H1 (cell line): ENCODE data around the gene GPC1. TPM values are rescaled to one million over a fixed set of nuclear protein-coding genes. Genes with fewer than 3 reads are reported as not detected.

ENCODE experiments used
- CTCF ChIA-PET: fragments of 300-600 bp; sonication (Branson Sonifier 250); formaldehyde crosslinking; loops from one replicate; lab custom pipeline; 2021; ENCODE audit not compliant: partially characterized antibody; lab: Charles Lee
- POLR2A ChIA-PET: fragments of 300-600 bp; sonication (Branson Sonifier 250); formaldehyde crosslinking; loops from one replicate; lab custom pipeline; 2021; ENCODE audit warnings: inconsistent platforms; ENCODE audit not compliant: partially characterized antibody; lab: Charles Lee
- DNase-seq, 2 experiments: peaks; one replicate each; pipeline versions ENCODE4 v3.0.0 to v3.0.0-alpha.2; 2010 to 2022; ENCODE audit warnings: low spot score in 2 of 2, low read depth in 1 of 2, mixed read lengths in 1 of 2
- FAIRE-seq: peaks from 2 replicates; lab custom pipeline; 2011; peaks lifted over from hg19 to GRCh38; lab: Jason Lieb, UNC
- H2AFZ ChIP-seq: 2 replicates; pipeline ENCODE4 v1.8.1; 2012; ENCODE audit warnings: low read length, inconsistent platforms
- H2AK5ac ChIP-seq: 2 replicates; pipeline ENCODE4 v1.6.1; 2013; ENCODE audit warnings: low read depth, low read length
- H2BK120ac ChIP-seq: replicated peaks from 2 replicates; pipeline ENCODE3; 2013; ENCODE audit warnings: low read depth, low read length, inconsistent platforms
- H2BK12ac ChIP-seq: 2 replicates; pipeline ENCODE4 v1.6.1; 2013; ENCODE audit warnings: low read depth, low read length
- H2BK15ac ChIP-seq: 2 replicates; pipeline ENCODE4 v1.6.1; 2013; ENCODE audit warnings: low read length
- H2BK20ac ChIP-seq: 2 replicates; pipeline ENCODE4 v1.6.1; 2013; ENCODE audit warnings: low read length
- H2BK5ac ChIP-seq: 2 replicates; pipeline ENCODE4 v1.6.1; 2013; ENCODE audit warnings: low read depth, low read length
- H3K14ac ChIP-seq: 2 replicates; pipeline ENCODE4 v1.6.1; 2013; ENCODE audit warnings: inconsistent platforms; ENCODE audit not compliant: insufficient read length
- H3K18ac ChIP-seq: 2 replicates; pipeline ENCODE4 v1.6.1; 2013; ENCODE audit warnings: low read length; ENCODE audit errors: extremely low read depth
- H3K23ac ChIP-seq: 2 replicates; pipeline ENCODE4 v1.6.1; 2013; ENCODE audit warnings: inconsistent platforms; ENCODE audit not compliant: insufficient read length
- H3K23me2 ChIP-seq: 2 replicates; pipeline ENCODE4 v1.6.1; 2013; ENCODE audit warnings: low read depth, low read length
- H3K27ac ChIP-seq: 2 replicates; pipeline ENCODE4 v1.6.1; 2011; ENCODE audit warnings: low read depth, low read length, inconsistent platforms
- H3K27me3 ChIP-seq, 4 experiments: replicated peaks in 1 of 4; 1 replicate in 1 of 4; 2 replicates in 3 of 4; pipeline versions ENCODE4 v1.6.1 to v1.8.1; 2011 to 2013; ENCODE audit warnings: low read length in 3 of 4, mild to moderate bottlenecking in 3 of 4, inconsistent platforms in 2 of 4, mixed read lengths in 2 of 4, moderate library complexity in 1 of 4; ENCODE audit not compliant: control insufficient read depth in 3 of 4, insufficient read depth in 3 of 4; ENCODE audit errors: extremely low read depth in 1 of 4
- H3K36me3 ChIP-seq, 4 experiments: 2 replicates each; pipeline versions ENCODE4 v1.6.1 to v1.8.1; 2011 to 2013; ENCODE audit warnings: mild to moderate bottlenecking in 4 of 4, low read length in 3 of 4, moderate library complexity in 2 of 4, control low read depth in 1 of 4, inconsistent platforms in 1 of 4; ENCODE audit not compliant: insufficient read depth in 4 of 4, control insufficient read depth in 2 of 4
- H3K4ac ChIP-seq: replicated peaks from 2 replicates; pipeline ENCODE3; 2013; ENCODE audit warnings: low read length, low read depth, mixed read lengths, inconsistent platforms; ENCODE audit not compliant: insufficient read length
- H3K4me1 ChIP-seq, 4 experiments: replicated peaks in 1 of 4; 1 replicate in 1 of 4; 2 replicates in 3 of 4; pipeline versions ENCODE4 v1.6.1 to v1.8.1; 2011 to 2013; ENCODE audit warnings: low read length in 3 of 4, inconsistent platforms in 2 of 4, mixed read lengths in 1 of 4; ENCODE audit not compliant: insufficient read depth in 4 of 4, control insufficient read depth in 3 of 4
- H3K4me2 ChIP-seq, 2 experiments: 2 replicates each; pipeline versions ENCODE4 v1.6.1 to v1.8.1; 2011 to 2013; ENCODE audit warnings: low read depth in 2 of 2, low read length in 2 of 2, control low read depth in 1 of 2, inconsistent platforms in 1 of 2, mild to moderate bottlenecking in 1 of 2; ENCODE audit not compliant: insufficient read depth in 1 of 2
- H3K4me3 ChIP-seq, 4 experiments: fragments of 200-600, 300-600 bp in 1 of 4; sonication (generic), shearing (Covaris generic), sonication (Bioruptor Twin) in 1 of 4; 2 replicates each; pipeline versions ENCODE4 v1.5.1 to v1.8.1; 2011 to 2016; ENCODE audit warnings: low read length in 4 of 4, low read depth in 3 of 4, control low read depth in 2 of 4, inconsistent platforms in 2 of 4, mild to moderate bottlenecking in 2 of 4, mixed read lengths in 1 of 4, moderate library complexity in 1 of 4; ENCODE audit not compliant: insufficient read depth in 2 of 4; ENCODE audit errors: extremely low read depth in 1 of 4
- H3K56ac ChIP-seq: replicated peaks from 2 replicates; pipeline ENCODE3; 2013; ENCODE audit warnings: low read depth, mild to moderate bottlenecking, mixed read lengths, low read length, inconsistent platforms; ENCODE audit not compliant: insufficient read length
- H3K79me1 ChIP-seq: 2 replicates; pipeline ENCODE4 v1.6.1; 2013; ENCODE audit warnings: low read depth, low read length, control low read depth
- H3K79me2 ChIP-seq, 2 experiments: 2 replicates each; pipeline versions ENCODE4 v1.6.1 to v1.8.1; 2012 to 2013; ENCODE audit warnings: low read length in 2 of 2, mild to moderate bottlenecking in 2 of 2, inconsistent platforms in 1 of 2; ENCODE audit not compliant: insufficient read depth in 2 of 2, control insufficient read depth in 1 of 2
- H3K9ac ChIP-seq, 4 experiments: replicated peaks in 1 of 4; 1 replicate in 1 of 4; 2 replicates in 3 of 4; pipeline versions ENCODE4 v1.6.1 to v1.8.1; 2011 to 2013; ENCODE audit warnings: low read depth in 3 of 4, low read length in 3 of 4, control low read depth in 2 of 4, mild to moderate bottlenecking in 2 of 4, moderate library complexity in 2 of 4, inconsistent platforms in 1 of 4; ENCODE audit errors: extremely low read depth in 1 of 4
- H3K9me3 ChIP-seq, 2 experiments: 2 replicates each; pipeline versions ENCODE4 v1.6.1 to v1.8.1; 2012 to 2013; ENCODE audit warnings: mild to moderate bottlenecking in 2 of 2, moderate library complexity in 2 of 2, control low read depth in 1 of 2, inconsistent platforms in 1 of 2, low read depth in 1 of 2, low read length in 1 of 2, mixed read lengths in 1 of 2; ENCODE audit not compliant: insufficient read depth in 2 of 2
- H4K20me1 ChIP-seq, 2 experiments: replicated peaks in 1 of 2; 2 replicates each; pipeline versions ENCODE3 to v1.8.1; 2011 to 2013; ENCODE audit warnings: inconsistent platforms in 2 of 2, low read length in 2 of 2, mild to moderate bottlenecking in 1 of 2; ENCODE audit not compliant: insufficient read depth in 2 of 2, control insufficient read depth in 1 of 2
- H4K5ac ChIP-seq: 2 replicates; pipeline ENCODE4 v1.6.1; 2013; ENCODE audit warnings: low read length, low read depth, mixed read lengths, inconsistent platforms; ENCODE audit not compliant: insufficient read length
- H4K8ac ChIP-seq: 2 replicates; pipeline ENCODE4 v1.8.0; 2013; ENCODE audit warnings: mild to moderate bottlenecking, moderate library complexity, low read length, inconsistent platforms; ENCODE audit not compliant: insufficient read depth; ENCODE audit errors: extremely low read depth
- H4K91ac ChIP-seq: replicated peaks from 2 replicates; pipeline ENCODE3; 2013; ENCODE audit warnings: low read length, mixed read lengths, inconsistent platforms; ENCODE audit not compliant: insufficient read length
- CTCF ChIP-seq, 3 experiments: IDR thresholded peaks; 1 replicate in 2 of 3; 2 replicates in 1 of 3; pipeline versions ENCODE4 v1.5.1 to v1.6.1; 2011; ENCODE audit warnings: low read length in 3 of 3, mild to moderate bottlenecking in 3 of 3, inconsistent platforms in 2 of 3, low read depth in 1 of 3, moderate library complexity in 1 of 3; ENCODE audit not compliant: insufficient read depth in 1 of 3; ENCODE audit errors: control extremely low read depth in 1 of 3
- GTF2F1 ChIP-seq: IDR thresholded peaks from 2 replicates; pipeline ENCODE4 v1.6.1; 2012; ENCODE audit warnings: low read depth, low read length, improper control_type of control experiment, borderline replicate concordance
- HDAC2 ChIP-seq, 2 experiments: fragments of 300-600 bp in 1 of 2; sonication (generic) in 1 of 2; IDR thresholded peaks; 2 replicates each; pipeline ENCODE4 v1.6.1; 2011 to 2012; ENCODE audit warnings: low read depth in 2 of 2, low read length in 2 of 2, mild to moderate bottlenecking in 2 of 2, moderate library complexity in 2 of 2, borderline replicate concordance in 1 of 2, inconsistent platforms in 1 of 2
- HDAC6 ChIP-seq: IDR thresholded peaks from one replicate; pipeline ENCODE4 v1.7.1; 2012; ENCODE audit warnings: low read depth, mild to moderate bottlenecking, inconsistent platforms, low read length, moderate library complexity
- KDM1A ChIP-seq: fragments of 200-600, 300-600 bp; sonication (generic); IDR thresholded peaks from 2 replicates; pipeline ENCODE4 v1.7.1; 2016; ENCODE audit warnings: mild to moderate bottlenecking, low read length, borderline replicate concordance
- SP4 ChIP-seq: IDR thresholded peaks from 2 replicates; pipeline ENCODE4 v1.6.1; 2012; ENCODE audit warnings: low read length, inconsistent platforms
- SUZ12 ChIP-seq: fragments of 200-600 bp; sonication (generic); IDR thresholded peaks from 2 replicates; pipeline ENCODE4 v1.6.1; 2012; ENCODE audit warnings: mild to moderate bottlenecking, inconsistent platforms, low read length, moderate library complexity, mixed read lengths
- TBP ChIP-seq: IDR thresholded peaks from 2 replicates; pipeline ENCODE4 v1.6.1; 2011; ENCODE audit warnings: low read depth, low read length, improper control_type of control experiment
- USF2 ChIP-seq: IDR thresholded peaks from 2 replicates; pipeline ENCODE4 v1.6.1; 2011; ENCODE audit warnings: low read length, improper control_type of control experiment
- WGBS, 2 experiments: shearing (Covaris generic) in 1 of 2; methylation state at CpG; one replicate each; pipeline versions ENCODE4 v1.1.6 to v1.1.7; 2013 to 2015; ENCODE audit warnings: low lambda C conversion rate in 2 of 2, mixed read lengths in 2 of 2, inconsistent platforms in 1 of 2, low coverage in 1 of 2, missing lambda C conversion rate in 1 of 2; ENCODE audit not compliant: insufficient replicate concordance in 2 of 2, insufficient coverage in 1 of 2, insufficient read length in 1 of 2; ENCODE audit errors: extremely low coverage in 1 of 2, missing lambda C conversion rate in 1 of 2; 5-methylcytosine and 5-hydroxymethylcytosine counted together
- polyA plus RNA-seq, 7 experiments: library from polyadenylated mRNA; depleted of rRNA in 3 of 7; stranded (reverse) in 5 of 7; unstranded in 2 of 7; fragments of >200 nt in 5 of 7; fragments of 200-250 nt in 2 of 7; gene quantifications; 1 replicate in 5 of 7; 2 replicates in 1 of 7; 4 replicates in 1 of 7; pipeline versions ENCODE4 v1.2.1 to v1.2.3, GENCODE V29; 2011 to 2013; ENCODE audit warnings: missing spikeins in 2 of 7, mixed read lengths in 2 of 7
- total RNA-seq: library from RNA; stranded (reverse); fragmentation: NEBNext Ultra II Directional; extraction: Animal tissue kit (Norgen Biotek cat#: 25700); gene quantifications from 2 replicates; pipeline ENCODE4 v1.2.1, GENCODE V29; 2021

GPC1 gene
- total and polyA plus RNA-seq, 2 of the 8 experiments (the other 6 are each of a cell fraction or from before 2014, with no cell fraction given) = 21.9 to 28.3 TPM

- no peak overlapping the region for H3K4me2 ChIP-seq
- no peaks in the 10 kb centered on the region for H3K79me1 ChIP-seq
- no peak overlapping the region for H3K27ac ChIP-seq
- H3K4me1 ChIP-seq = no peaks in the 10 kb centered on the region; a peak in 1 of 7 replicates
- no peak overlapping the region for H3K4ac ChIP-seq
- H4K91ac ChIP-seq = no peak overlapping the region
- H2BK15ac ChIP-seq = no peak overlapping the region
- ChIA-PET CTCF (no interaction called here), POLR2A (no interaction called here)
- H3K9me3 ChIP-seq = no peaks in the 10 kb centered on the region
- no peak overlapping the region for H2BK5ac ChIP-seq
- peak overlapping the region; percentile 28 for H4K8ac ChIP-seq
- H3K9ac ChIP-seq = no peak overlapping the region
- H3K4me3 ChIP-seq = no peak overlapping the region
- WGBS, 2 experiments = 87% methylated on average over 19 of the region's 19 CpGs; no CpG with 5 or more reads in 1 of the 2 experiments
- H3K23me2 ChIP-seq = no peaks in the 10 kb centered on the region
- H3K56ac ChIP-seq = no peak overlapping the region
- no peak overlapping the region for H4K5ac ChIP-seq
- H3K79me2 ChIP-seq = no peaks in the 10 kb centered on the region
- H3K36me3 ChIP-seq = no peaks in the 10 kb centered on the region
- no peak overlapping the region for H2BK12ac ChIP-seq
- H3K14ac ChIP-seq = no peak overlapping the region
- no peak overlapping the region for H3K18ac ChIP-seq
- no peaks in the 10 kb centered on the region for H3K27me3 ChIP-seq
- FAIRE-seq (no peak), DNase-seq (no peak)
- H2BK20ac ChIP-seq = no peak overlapping the region
- no peak overlapping the region for H2AK5ac ChIP-seq
- no peaks in the 10 kb centered on the region for H4K20me1 ChIP-seq
- no peak overlapping the region for H2BK120ac ChIP-seq
- no peak overlapping the region for H2AFZ ChIP-seq
- H3K23ac ChIP-seq = no peak overlapping the region
- TF ChIP-seq USF2 (no peak), HDAC6 (no peak), SUZ12 (no peak), CTCF (IDR thresholded peaks at IDR 0.05; ENCODE audit: control extremely low read depth in 1 of 3, insufficient read depth in 1 of 3, low read depth in 1 of 3, low read length in 3 of 3) (no peak), GTF2F1 (no peak), KDM1A (no peak), SP4 (no peak), HDAC2 (IDR thresholded peaks at IDR 0.05; ENCODE audit: borderline replicate concordance in 1 of 2, low read depth in 2 of 2, low read length in 2 of 2) (no peak), TBP (no peak)
Observed at GRCh38 chr2:240397924-240398645, 37.4 kb upstream of the GPC1 start.
